OCI-M2 (cell line): ENCODE results near the gene GP1BA.

Experiments used
- DNase-seq: peaks from one replicate; lab custom pipeline; 2025; ENCODE audit not compliant: unreplicated experiment; lab: John Stamatoyannopoulos, UW

The GP1BA gene

GRCh38 chr17:4931963-4932362, at the start of gene GP1BA:
TSS of gene GP1BA (plus strand) at chr17:4932277. CDS start at chr17:4932605, 328 bp downstream.
- no peak for DNase-seq

GRCh38 chr17:4884489-4884888, 47.6 kb upstream of the GP1BA start:
- no peak for DNase-seq

GRCh38 chr17:4886830-4887229, 45.2 kb upstream of the GP1BA start:
- DNase-seq, result no peak

- DNase-seq, result no peak
These were observed 44.5 kb upstream of the GP1BA start for GRCh38 chr17:4887581-4887980.

- no peak for DNase-seq
These were observed 40.4 kb upstream of the GP1BA start for GRCh38 chr17:4891411-4892410.

GRCh38 chr17:4892499-4893221, 39.4 kb upstream of the GP1BA start:
- DNase-seq, result no peak

- no peak for DNase-seq
These were observed 38.8 kb upstream of the GP1BA start for GRCh38 chr17:4893272-4893671.

GRCh38 chr17:4893721-4894560, 38.1 kb upstream of the GP1BA start:
- DNase-seq, result no peak

GRCh38 chr17:4895121-4895520, 37.0 kb upstream of the GP1BA start:
- no peak for DNase-seq

GRCh38 chr17:4895657-4896331, 36.3 kb upstream of the GP1BA start:
- DNase-seq, result no peak

GRCh38 chr17:4896332-4897197, 35.5 kb upstream of the GP1BA start:
- no peak for DNase-seq

- DNase-seq, result no peak
These were observed 34.8 kb upstream of the GP1BA start for GRCh38 chr17:4897198-4897687.

GRCh38 chr17:4897785-4898184, 34.3 kb upstream of the GP1BA start:
- no peak for DNase-seq

GRCh38 chr17:4898351-4898750, 33.7 kb upstream of the GP1BA start:
- no peak for DNase-seq

- no peak for DNase-seq
These were observed 33.1 kb upstream of the GP1BA start for GRCh38 chr17:4898927-4899326.

- no peak for DNase-seq
These were observed 32.5 kb upstream of the GP1BA start, which contains the start of gene C17orf107 for GRCh38 chr17:4899341-4900230. TSS of gene C17orf107 (plus strand) at chr17:4899536. CDS start at chr17:4899763, 227 bp downstream.

- no peak for DNase-seq
These were observed 31.6 kb upstream of the GP1BA start for GRCh38 chr17:4900231-4901107.
